GM21423 (cell line): ENCODE results near the gene MAP2.

Source experiments
- ATAC-seq: cut with Tn5 transposase; IDR thresholded peaks from one replicate; pipeline ENCODE4 v1.9.1; 2021; ENCODE audit warnings: mild to moderate bottlenecking, moderate library complexity; ENCODE audit not compliant: unreplicated experiment

The MAP2 gene

GRCh38 chr2:209422191-209422754 is 1.6 kb upstream of the MAP2 start:
- no peak for ATAC-seq

DNA sequence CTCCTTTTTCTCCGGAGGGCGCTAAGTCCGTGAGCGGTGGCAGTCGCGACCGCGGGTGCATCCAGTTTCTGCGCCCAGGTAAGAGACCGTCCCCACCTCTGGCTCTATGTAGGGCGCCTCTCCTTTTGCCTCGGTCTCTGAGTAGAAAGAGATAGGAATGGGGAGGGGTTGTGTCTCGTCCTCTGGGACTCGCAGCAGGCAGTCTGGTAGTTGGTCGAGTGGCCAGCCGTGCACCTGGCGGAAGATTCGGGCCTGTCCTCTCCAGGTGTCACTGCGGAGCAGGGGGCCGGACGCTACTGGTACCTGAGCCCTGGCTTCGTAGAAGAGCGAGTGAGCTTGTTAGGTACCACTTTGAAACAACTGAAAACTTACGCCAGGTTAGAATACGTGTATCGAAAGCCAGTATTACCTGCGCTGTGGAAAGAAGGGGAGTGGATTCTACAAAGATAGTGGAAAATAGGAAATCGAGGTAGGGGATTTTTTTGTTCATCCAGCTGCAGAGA is 403 bp downstream of the MAP2 start:
- peak; percentile 17 for ATAC-seq

DNA sequence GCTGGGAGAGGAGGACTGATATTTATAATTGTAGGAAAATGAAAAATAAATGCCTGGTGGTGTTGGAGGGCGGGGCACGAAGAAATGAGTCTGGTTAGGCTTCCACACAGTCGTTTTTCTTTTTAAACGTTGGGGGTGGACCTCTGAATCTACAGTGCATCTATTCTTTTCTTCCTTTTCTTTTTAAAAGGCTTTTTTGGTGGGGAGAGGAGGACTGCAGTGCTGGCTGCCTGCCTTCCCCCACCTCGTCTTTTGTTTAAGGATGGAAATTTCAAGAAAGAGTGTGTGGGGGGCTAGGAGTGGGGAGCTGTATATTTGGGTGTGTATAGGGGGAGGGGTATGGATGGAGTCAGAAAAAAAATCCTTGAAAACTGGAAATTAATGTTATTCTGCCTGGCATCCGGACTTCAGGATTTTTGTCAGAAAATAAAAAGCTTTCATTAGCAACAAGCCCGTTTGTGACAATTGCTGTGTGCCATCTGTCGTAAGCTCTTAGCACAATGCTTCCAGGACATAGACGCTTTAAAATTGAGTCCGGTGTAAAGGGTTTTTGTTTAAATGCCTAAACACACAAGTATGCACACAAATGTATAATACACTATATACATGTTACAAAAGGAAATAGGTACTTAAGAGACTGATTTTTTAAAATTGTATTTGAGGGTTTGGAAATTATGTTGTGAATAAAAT is 1.1 kb downstream of the MAP2 start:
- no peak for ATAC-seq

DNA sequence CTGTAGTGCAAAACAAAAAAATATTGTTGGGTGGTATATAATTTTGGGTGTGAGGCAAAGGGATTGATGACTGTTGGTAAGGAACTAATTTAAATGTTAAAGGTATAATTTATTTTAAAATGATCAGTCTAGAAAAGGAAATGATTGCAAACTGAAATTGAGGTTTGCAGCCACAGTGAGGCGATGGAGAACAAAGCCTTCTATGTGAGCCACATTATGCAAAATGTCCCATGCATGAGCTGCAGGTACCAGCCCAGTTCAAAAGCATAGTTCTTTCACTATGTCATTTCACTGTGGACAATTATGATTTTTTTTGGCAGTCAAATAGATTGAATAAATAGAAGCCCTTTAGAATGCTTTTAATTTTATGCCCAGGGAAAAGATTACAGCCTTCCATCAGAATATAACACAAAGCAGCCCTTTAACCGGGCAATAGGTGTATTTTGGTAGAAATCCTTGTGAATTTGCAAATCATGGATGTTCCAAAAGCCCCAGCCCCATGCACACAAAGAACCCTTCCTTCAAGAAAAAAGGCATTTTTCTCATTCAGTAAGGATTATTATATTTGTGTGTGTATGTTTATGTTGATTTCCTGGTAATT is 1.7 kb downstream of the MAP2 start:
- peak; percentile 40 for ATAC-seq

GRCh38 chr2:209426432-209426831 is 2.6 kb downstream of the MAP2 start:
- no peak for ATAC-seq

- no peak for ATAC-seq
Observed at GRCh38 chr2:209431701-209432100, 7.9 kb downstream of the MAP2 start.

GRCh38 chr2:209441541-209441940 is 17.7 kb downstream of the MAP2 start:
- no peak for ATAC-seq

DNA sequence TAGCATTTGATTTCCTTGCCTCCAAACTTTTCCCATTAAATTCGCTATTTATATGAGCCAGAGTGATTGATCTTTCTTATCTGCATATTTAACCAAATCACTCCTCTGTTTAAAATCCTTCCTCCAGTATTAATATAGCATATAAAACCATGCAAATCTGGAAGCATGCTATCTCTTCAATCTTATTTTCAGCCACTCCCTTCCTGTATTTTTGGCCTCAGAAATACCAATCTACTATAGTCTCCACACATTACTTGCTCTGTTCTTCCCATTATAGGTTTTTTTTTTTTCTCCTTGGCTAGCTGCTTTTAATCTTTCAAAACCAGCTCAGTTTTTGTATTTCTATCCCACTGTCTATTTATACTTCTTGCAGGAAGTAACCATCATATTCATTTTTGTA is 19.1 kb downstream of the MAP2 start:
- no peak for ATAC-seq

DNA sequence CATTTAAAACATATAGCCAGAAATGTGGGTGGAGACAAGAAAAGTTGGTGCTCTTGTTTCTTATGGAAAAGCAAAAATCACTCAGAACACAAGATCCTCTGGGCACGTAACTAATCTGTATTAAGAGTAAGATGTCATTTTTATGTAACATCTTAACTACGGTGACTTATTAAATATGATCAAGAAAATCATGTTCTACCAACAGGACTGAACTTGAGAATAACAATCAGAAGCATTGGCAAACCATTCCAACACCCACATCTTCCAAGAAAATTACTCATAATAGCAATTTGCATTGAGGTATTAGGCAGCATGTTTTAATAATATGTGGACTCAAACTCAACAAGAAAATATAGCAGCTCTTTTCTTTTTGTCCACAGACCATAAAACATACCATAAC is 21.6 kb downstream of the MAP2 start:
- no peak for ATAC-seq

GRCh38 chr2:209451209-209451834 is 27.5 kb downstream of the MAP2 start:
- no peak for ATAC-seq

DNA sequence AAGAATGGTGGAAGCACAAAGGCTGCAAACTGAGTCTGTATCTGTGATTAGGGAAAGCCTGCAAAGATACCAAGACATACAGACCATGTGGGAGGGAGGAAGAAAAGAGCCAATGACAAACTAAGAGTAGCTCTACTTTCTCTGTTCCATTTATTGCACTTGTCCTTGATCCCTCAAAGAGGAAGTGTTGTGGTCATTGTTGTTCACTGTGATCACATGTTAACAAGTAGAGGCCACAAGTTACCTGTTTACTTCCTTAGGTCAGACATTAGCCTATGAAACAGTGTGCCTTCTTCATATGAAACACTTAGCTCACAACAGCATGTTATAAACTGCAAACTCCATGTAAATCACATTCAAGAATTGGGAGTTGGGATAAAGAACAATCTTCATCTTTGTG is 32.6 kb downstream of the MAP2 start:
- peak; percentile 59 for ATAC-seq

DNA sequence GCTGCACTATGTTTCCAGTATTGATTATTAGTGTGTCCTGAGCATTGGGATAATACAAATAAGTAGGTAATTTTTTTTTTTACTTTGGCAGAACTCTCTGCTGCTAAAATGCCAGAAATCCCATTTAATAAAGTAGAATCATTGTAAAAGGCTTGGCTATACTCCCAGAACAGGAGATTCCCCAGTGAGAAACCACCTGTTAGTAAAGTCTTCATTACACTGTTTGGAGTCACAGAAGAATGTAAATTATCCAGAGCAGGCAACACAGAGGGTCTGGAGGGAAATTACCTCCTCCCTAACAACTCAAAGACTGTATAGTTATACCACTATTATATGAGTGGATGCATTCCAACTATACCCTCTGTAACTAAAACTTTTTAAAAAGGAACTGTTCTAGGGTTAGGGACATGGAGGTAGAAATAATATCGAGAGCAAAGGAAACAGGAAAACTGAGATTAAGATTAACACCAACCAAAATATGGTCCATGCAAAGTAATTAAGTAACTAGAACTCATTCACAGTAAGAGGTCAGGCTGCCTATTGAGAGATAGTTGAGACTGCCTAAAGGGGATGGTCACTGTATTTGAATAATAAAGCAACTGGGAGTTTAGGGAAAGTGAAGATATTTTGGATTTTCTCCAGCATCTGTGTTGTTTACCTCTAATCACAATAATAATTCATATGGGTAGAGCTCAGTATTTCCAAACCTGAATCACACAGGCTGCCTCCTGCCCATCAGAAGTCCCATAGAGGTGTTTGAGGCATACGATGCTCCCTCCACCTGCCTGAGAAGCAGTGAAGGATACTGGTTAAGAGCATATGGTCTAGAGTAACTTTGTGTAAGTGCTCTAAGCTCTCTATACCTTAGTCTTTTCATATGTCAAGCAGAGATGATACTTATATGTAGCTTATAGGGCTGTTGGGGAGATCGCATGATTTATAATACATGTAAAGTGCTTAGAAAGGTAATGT is 34.4 kb downstream of the MAP2 start:
- no peak for ATAC-seq

DNA sequence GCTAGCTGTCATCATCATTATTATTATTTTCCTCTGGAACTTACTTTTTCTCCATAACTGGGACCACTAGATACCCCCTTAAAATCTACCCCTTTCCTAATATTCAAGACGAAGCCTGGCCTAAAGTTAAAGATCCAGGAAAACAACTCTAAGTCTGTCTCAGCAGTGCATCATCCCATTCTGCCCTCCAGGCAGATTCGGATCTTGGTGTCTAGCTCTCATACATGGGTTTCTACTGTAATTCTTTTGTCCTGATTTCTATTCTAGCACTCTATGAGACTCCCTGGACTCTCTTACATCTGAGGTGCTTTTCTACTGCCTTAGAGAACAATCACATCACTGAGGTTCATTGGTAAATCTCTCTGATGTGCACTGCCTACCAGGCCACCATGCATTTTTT is 35.5 kb downstream of the MAP2 start:
- no peak for ATAC-seq

GRCh38 chr2:209460151-209460761 is 36.4 kb downstream of the MAP2 start:
- ATAC-seq, result no peak

GRCh38 chr2:209463226-209463625 is 39.4 kb downstream of the MAP2 start:
- peak; percentile 52 for ATAC-seq

DNA sequence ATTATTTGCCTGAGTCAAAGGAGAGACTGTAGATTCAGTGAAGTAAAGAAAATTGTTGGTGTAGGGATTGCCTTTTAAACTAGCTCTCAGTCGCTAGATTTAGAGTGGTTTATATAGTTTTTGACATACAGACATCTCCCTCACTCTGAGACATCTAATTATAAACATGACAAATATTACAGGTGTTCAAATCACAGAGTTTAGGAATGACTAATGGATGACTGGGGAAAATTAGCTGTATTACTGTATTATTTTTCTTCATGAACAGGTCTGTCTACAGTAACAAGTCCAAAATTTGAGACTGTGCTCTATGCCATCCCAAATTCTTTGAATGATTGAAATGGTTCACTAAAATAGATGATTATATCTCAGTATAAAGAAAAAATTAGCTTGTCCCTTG is 40.0 kb downstream of the MAP2 start:
- ATAC-seq, result no peak

GRCh38 chr2:209468846-209469245 is 45.0 kb downstream of the MAP2 start:
- no peak for ATAC-seq

DNA sequence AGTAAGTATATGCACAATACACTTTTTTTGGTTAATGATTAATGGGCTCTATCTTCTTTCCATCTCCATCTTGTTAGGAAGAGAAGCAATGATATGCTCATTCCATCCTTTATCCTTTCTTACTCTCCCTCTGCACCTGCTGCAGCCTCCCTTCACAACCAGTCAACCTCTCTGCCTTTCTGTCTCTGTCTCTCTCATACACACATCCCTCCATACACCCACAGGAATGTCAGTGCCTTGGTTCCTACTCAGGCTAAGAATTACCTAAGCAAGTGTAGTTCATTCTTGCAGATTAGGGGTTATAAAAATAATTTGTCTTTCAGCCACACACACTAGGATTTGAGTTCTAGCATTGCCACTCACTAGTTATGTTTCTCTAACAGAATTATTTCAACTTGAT is 45.6 kb downstream of the MAP2 start:
- no peak for ATAC-seq

GRCh38 chr2:209470466-209470865 is 46.6 kb downstream of the MAP2 start:
- no peak for ATAC-seq

GRCh38 chr2:209471037-209471436 is 47.2 kb downstream of the MAP2 start:
- no peak for ATAC-seq
